HG03460 (cell line): ENCODE measurements around the gene SASH1.

Source experiments
- ATAC-seq: cut with Tn5 transposase; IDR thresholded peaks from one replicate; pipeline ENCODE4 v1.9.1; 2021; ENCODE audit not compliant: unreplicated experiment

Gene SASH1

GRCh38 chr6:148398244-148398643, 55.6 kb downstream of the SASH1 start:
- no peak for ATAC-seq

DNA sequence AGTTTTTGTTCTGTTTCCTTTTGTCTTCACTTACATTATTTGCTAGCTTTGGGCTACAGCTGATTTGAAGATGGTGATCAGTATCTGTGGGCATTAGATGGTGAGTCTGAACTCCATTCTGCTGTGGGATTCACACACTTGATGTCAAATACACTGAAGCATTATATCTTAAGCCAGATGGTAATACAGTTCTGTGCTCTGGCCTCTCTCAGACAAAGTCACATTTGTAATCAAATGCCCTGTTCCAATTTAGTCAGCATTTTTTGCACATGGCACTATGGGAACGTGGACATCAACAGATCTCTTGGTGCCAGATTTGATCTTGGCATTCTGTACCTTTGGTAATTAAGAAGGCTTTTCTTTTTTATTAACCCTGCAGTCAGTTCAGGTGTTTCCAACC, 56.0 kb downstream of the SASH1 start:
- ATAC-seq, result no peak

GRCh38 chr6:148401571-148401970, 58.9 kb downstream of the SASH1 start:
- ATAC-seq, result no peak

DNA sequence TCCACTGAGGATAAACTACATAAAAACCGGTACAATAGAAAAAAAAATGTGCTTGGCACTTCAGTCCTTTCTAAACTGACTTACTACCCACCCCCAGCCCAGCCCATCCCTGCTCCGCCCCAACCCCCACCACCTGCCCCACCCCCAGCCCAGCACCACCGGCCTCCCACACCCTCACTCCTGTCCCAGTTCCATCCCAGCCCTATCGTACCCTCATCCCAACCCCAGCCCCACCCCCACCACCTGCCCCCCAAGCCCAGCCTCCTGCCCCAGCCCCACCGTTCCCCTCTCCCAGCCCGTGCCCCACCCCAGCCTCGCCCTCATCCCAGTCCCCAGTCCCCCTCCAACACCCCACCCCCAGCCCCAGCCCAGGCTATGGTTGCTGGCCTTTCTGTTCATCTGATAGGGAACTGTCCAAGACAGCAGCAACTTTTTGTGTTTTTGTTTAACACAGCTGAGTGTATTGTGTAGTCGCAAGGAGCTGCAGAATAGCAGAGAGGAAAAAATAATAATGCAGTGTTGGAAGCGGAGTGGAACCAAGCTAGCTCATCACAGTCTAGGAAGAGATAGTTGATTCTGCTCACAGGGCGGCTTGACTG, 61.9 kb downstream of the SASH1 start:
- ATAC-seq, result no peak

- ATAC-seq, result no peak
Measured at GRCh38 chr6:148405894-148406293, 63.3 kb downstream of the SASH1 start.

GRCh38 chr6:148406579-148407371, 64.1 kb downstream of the SASH1 start:
- no peak for ATAC-seq

GRCh38 chr6:148407372-148407771, 64.7 kb downstream of the SASH1 start:
- no peak for ATAC-seq

GRCh38 chr6:148413321-148414091, 70.9 kb downstream of the SASH1 start:
- ATAC-seq, result no peak

DNA sequence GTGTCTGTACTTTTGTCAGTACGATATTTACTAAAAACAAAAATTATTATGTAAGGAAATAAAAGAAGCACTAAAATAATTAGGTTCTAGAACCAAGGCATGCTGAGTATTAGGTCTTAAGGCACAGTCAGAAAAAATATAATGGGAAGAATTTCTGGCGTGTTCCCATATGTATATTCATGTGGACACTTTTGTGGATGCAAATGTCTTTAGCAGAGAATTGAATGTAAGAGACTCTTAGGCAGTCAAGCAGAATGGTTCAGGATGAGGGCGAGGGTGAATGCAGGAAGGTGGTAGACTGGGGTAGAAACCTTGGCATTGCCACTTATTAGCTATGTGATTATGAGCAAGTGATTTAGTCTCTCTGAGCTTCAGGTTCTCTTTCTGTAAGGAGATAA, 71.5 kb downstream of the SASH1 start:
- no peak for ATAC-seq

DNA sequence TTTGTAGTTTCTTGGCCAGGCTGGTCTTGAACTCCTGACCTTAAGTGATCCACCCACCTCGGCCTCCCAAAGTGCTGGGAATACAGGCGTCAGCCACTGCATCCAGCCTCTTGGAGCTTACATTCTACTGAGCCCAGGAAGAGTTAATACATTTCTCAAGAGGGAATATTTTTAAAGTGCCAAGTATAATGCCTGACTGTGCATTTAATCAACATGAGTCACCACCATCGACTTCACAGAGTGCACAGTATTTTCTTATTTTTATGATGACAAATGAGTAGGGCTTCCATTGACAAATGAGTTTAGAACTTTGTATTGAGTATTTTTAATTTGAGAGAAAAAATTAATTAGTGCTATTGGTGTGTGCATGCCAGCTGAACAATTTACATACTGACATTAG, 72.2 kb downstream of the SASH1 start:
- ATAC-seq, result no peak

- no peak for ATAC-seq
Measured at GRCh38 chr6:148415511-148416260, 73.0 kb downstream of the SASH1 start.

DNA sequence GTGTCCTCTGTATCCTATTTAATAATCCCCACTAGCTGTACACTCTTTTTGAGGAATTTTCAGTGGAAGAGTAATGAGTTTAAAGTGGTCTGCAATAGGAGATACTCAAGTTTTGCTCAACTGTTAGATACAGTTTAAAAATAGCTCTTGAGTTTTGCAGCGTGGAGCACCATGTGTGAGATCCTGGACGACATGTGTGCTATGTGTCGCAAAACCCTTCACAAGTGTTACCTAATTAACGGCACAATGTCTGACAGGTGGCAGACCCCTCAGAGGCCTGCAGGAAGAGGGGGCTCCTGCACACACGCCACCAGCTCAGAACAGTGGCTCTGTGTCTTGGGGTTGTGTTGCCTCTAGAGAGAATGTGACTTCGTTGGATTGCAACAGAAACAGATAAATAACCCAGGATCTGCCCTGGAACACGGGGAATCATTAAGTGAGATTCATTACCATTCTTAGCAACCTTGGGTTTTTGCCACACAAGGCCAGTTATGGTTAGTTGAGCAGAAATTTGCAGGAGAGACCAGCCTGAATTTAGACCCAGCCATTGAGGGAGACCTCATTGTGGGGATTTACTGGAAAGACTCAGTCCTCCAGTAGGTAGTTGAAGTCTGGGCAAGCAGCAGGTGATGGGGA, 73.8 kb downstream of the SASH1 start:
- ATAC-seq, result no peak

DNA sequence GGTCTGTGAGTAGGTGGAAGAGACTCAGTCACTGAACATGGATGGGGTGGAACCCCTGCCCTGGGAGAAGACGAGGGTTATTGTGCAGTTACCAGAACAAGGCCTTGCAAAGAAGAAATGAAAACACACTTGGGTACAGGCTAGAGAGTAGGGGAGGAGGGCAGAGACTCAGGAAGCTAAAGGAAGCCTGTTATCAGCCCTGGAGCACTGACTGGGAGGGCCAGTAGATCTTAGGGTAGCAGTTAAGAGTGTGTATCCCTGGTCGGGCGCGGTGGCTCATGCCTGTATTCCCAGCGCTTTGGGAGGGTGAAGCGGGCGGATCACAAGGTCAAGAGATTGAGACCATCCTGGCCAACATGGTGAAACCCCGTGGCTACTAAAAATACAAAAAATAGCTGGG, 74.4 kb downstream of the SASH1 start:
- ATAC-seq, result no peak

DNA sequence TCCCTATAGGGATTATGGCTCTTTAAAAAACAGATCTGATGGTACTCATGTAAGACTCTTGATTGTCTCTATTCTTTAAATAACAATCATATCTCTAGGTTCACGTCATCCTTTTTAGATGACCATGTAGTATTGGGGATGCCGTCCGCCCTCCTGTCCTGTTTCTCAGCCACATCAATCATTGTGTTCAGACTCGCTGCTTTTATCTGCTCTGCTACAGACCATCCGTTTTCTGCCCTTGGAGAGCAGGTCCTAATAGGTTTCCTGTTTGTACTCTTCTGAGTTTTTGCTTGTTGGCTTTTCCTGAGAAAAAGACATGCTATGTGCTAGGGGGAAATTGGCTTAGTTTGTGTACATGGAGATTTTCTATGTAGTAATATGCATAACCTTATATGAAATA, 76.8 kb downstream of the SASH1 start:
- ATAC-seq, result no peak

- no peak for ATAC-seq
Measured at GRCh38 chr6:148422085-148422484, 79.4 kb downstream of the SASH1 start.

GRCh38 chr6:148423133-148423532, 80.5 kb downstream of the SASH1 start:
- no peak for ATAC-seq

- ATAC-seq, result no peak
Measured at GRCh38 chr6:148423601-148424270, 81.1 kb downstream of the SASH1 start.

- no peak for ATAC-seq
Measured at GRCh38 chr6:148425443-148425842, 82.8 kb downstream of the SASH1 start.

DNA sequence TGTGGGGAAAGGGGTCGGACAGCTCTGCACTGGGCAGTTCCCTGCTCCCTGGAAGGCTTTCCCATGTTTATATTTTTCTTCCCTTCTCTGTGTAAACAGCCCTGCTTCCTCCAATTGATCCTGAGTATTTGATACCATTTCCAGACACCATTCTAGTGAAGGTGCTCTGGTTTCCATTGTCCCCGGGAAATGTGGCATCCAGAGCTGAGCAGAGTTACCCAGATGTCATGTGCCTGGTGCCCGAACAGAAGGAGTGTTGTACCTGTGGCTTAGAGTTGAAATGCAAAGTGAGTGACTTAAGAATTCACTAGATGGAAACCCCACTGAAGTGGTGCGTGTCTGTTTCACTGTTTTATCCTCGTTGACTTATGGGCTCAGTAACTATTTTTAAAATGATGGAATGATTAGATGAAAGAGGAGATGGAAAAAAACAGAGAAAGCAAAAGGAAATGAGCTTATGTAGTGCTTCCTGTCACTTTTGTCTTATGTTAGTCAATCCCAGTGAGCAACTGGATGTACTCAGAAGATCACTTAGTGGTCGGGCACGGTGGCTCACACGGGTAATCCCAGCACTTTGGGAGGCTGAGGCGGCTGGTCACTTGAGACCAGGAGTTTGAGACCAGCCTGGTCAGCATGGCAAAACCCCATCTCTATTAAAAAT, 83.8 kb downstream of the SASH1 start:
- no peak for ATAC-seq

- ATAC-seq, result no peak
Measured at GRCh38 chr6:148427333-148427732, 84.7 kb downstream of the SASH1 start.
